ENCODE measurements around the gene ADAMTSL4. TPM values are rescaled to one million over a fixed set of nuclear protein-coding genes. Genes with fewer than 3 reads are reported as not detected.

The ADAMTSL4 gene
- total and polyA plus RNA-seq, 2 experiments from 2014 or later, result 44.2 to 51.9 TPM

- Histone ChIP-seq H3K36me3 (no peaks in the 10 kb centered on the region), H3K27ac (no peak overlapping the region), H3K4me3 (no peak overlapping the region), H3K27me3 (no peaks in the 10 kb centered on the region), H3K9me3 (ENCODE audit: low read depth) (no peaks in the 10 kb centered on the region), H3K4me1 (ENCODE audit: low read depth) (peaks cover 11% of the 10 kb centered on the region)
- TF ChIP-seq CTCF (IDR thresholded peaks at IDR 0.05; ENCODE audit: low read depth, low read length), result no peak
- no peak for DNase-seq (ENCODE audit: low read depth in 1 of 2, low spot score in 1 of 2)
These were observed 5.0 kb upstream of the ADAMTSL4 start for GRCh38 chr1:150544204-150544603.

- DNase-seq (ENCODE audit: low read depth in 1 of 2, low spot score in 1 of 2), result no peak
- no peak for TF ChIP-seq CTCF (IDR thresholded peaks at IDR 0.05; ENCODE audit: low read depth, low read length)
- H3K9me3 ChIP-seq (ENCODE audit: low read depth), result no peaks in the 10 kb centered on the region
These were observed 3.6 kb upstream of the ADAMTSL4 start for GRCh38 chr1:150545486-150546032.

GRCh38 chr1:150546294-150546937, 2.8 kb upstream of the ADAMTSL4 start:
- TF ChIP-seq CTCF (IDR thresholded peaks at IDR 0.05; ENCODE audit: low read depth, low read length), result no peak
- H3K27me3 ChIP-seq, result no peaks in the 10 kb centered on the region
- no peaks in the 10 kb centered on the region for H3K9me3 ChIP-seq (ENCODE audit: low read depth)
- H3K36me3 ChIP-seq, result no peaks in the 10 kb centered on the region
- no peak overlapping the region for H3K4me3 ChIP-seq
- DNase-seq (ENCODE audit: low read depth in 1 of 2, low spot score in 1 of 2), result no peak
- no peak overlapping the region for H3K27ac ChIP-seq
- peaks cover 11% of the 10 kb centered on the region for H3K4me1 ChIP-seq (ENCODE audit: low read depth)

More at GRCh38 chr1:150545486-150546032, 3.6 kb upstream of the ADAMTSL4 start:
- Histone ChIP-seq H3K4me1 (ENCODE audit: low read depth) (peaks cover 11% of the 10 kb centered on the region), H3K27me3 (no peaks in the 10 kb centered on the region), H3K27ac (peak overlapping the region; percentile 78), H3K4me3 (no peak overlapping the region), H3K36me3 (no peaks in the 10 kb centered on the region)

GRCh38 chr1:150548324-150548631, 930 bp upstream of the ADAMTSL4 start:
- TF ChIP-seq CTCF (IDR thresholded peaks at IDR 0.05; ENCODE audit: low read depth, low read length), result no peak
- Histone ChIP-seq H3K9me3 (ENCODE audit: low read depth) (no peaks in the 10 kb centered on the region), H3K4me1 (ENCODE audit: low read depth) (peaks cover 20% of the 10 kb centered on the region), H3K27ac (peak overlapping the region; percentile 61), H3K36me3 (no peaks in the 10 kb centered on the region), H3K4me3 (peak overlapping the region; percentile 43), H3K27me3 (no peaks in the 10 kb centered on the region)
- DNase-seq (ENCODE audit: low read depth in 1 of 2, low spot score in 1 of 2), result no peak

GRCh38 chr1:150549496-150550221, 451 bp downstream of the ADAMTSL4 start:
- H3K27ac ChIP-seq, result peak overlapping the region; percentile 73
- peak in 1 of 2 donors; percentile 50 for DNase-seq (ENCODE audit: low read depth in 1 of 2, low spot score in 1 of 2)

More at GRCh38 chr1:150549496-150550221, 451 bp downstream of the ADAMTSL4 start:
- Histone ChIP-seq H3K36me3 (no peaks in the 10 kb centered on the region), H3K4me3 (peak overlapping the region; percentile 43), H3K27me3 (no peaks in the 10 kb centered on the region), H3K4me1 (ENCODE audit: low read depth) (peaks cover 20% of the 10 kb centered on the region), H3K9me3 (ENCODE audit: low read depth) (no peaks in the 10 kb centered on the region)
- TF ChIP-seq CTCF (IDR thresholded peaks at IDR 0.05; ENCODE audit: low read depth, low read length), result no peak

All from cardiac muscle cell (in vitro differentiated cells and primary cell).